Erythroblast (primary cell): ENCODE measurements around the gene FCGR3A.
"Not testable (repeated sequence)": the region's sequence is repeated elsewhere in the genome, so short reads cannot be mapped to it uniquely, and the experiment has no call there.

Experiments used
- DNase-seq, 2 experiments: peaks; one replicate each; lab custom pipeline; 2025; lab: John Stamatoyannopoulos, UW
- GATA1 ChIP-seq: IDR thresholded peaks from 2 replicates; pipeline ENCODE4 v1.6.1; 2011; ENCODE audit warnings: low read depth, mild to moderate bottlenecking, control low read depth, low read length, moderate library complexity
- POLR2A ChIP-seq: IDR thresholded peaks from 2 replicates; pipeline ENCODE4 v1.6.1; 2011; ENCODE audit warnings: mild to moderate bottlenecking, low read length

Gene FCGR3A

DNA sequence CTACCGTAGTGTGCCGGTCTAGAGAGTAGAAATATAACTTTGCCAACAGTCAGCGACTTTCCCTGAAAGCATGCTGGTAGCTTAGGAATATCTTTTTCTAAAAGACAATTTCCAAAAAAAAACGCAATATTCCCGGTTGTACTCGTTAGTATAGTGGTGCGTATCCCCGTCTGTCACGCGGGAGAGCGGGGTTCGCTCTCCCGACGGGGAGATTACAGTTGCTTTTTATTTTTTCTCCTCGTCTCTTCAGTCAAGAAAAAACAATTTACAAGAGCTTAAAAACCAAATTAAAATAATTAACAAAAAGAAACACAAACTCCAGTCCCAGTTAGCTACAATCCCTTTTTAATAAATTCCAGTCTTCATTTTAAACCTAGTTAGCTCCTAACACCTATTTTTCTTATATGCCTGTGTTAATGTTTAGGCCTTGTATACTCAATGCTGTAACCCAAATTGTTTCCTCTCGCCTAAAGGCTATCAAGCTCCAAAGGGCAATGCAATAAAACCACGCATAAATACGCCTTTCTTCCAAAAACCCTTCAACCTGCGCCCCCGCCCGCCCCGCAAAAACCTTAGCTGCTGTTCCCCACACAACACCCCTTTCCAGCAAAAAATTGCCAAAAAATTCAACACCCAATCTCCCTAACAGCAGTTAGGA is 17.5 kb downstream of the FCGR3A start:
- peak in 1 of 2 experiments; percentile 54 for DNase-seq
- TF ChIP-seq GATA1 (no peak), POLR2A (no peak)

DNA sequence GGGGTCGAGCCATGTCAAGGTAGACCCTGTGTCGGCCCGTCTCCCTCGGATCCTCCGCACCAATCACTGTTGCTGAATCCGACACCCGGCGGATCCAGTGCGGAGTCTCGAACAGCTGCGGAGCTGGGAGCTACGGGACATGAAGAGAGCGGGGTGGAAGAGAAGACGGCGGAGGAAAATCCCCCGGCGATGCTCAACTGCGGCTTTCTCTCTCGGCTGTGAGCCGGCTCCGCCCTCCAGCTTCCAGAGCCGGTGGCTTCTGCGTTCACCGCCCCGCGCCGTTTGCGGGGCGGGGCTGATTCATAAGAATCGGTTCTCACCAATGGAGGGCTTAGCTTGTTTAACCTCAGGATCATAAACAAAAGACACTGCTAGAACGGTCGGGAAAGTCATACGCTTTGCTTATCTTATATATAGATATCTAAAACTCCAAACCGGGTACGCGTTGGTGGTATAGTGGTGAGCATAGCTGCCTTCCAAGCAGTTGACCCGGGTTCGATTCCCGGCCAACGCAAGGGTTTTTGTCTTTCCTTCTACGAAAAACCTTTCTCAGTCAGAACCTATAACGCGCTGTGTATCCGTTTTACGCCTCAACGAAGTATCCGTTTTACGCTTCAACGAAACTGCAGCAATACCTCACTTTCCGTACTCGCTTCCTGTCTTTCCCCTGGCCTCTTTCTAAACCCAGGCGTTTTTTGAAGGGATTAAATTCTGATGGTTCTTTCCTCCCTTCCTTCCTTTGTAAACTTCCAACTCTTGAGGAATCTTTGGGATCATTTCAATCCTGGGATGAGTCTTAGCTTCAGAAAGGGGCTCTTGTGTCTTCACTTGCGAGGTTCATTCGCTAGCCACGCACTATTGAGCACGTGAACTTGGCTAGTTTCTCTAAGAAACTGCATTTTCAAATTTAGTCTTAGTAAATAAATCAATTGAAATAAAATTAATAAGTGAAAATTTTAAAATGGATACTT is 18.7 kb downstream of the FCGR3A start:
- DNase-seq = peak; percentile 95 to 98
- peak; percentile 80 for TF ChIP-seq POLR2A

DNA sequence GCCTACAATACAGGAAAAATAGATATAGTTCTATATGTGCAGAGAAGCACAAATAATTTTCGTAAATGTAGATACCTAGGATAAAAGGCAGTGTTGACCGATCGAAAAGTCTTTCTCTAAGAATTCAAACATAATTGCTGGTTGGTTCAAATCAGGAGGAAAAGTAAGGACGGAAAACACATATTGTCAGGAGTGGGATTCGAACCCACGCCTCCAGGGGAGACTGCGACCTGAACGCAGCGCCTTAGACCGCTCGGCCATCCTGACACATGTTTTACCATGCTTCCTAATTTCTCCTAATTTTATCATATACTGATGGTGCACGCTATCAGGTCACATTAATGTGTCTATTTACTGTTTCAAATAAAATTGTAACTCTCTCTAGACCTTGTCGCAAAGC is 19.5 kb downstream of the FCGR3A start:
- peak; percentile 83 to 90 for DNase-seq

- DNase-seq = peak in 1 of 2 experiments; percentile 61
Measured at GRCh38 chr1:161529463-161530104, 20.0 kb downstream of the FCGR3A start.

- peak; percentile 36 to 70 for DNase-seq
Measured at GRCh38 chr1:161528550-161528949, 21.1 kb downstream of the FCGR3A start.

DNA sequence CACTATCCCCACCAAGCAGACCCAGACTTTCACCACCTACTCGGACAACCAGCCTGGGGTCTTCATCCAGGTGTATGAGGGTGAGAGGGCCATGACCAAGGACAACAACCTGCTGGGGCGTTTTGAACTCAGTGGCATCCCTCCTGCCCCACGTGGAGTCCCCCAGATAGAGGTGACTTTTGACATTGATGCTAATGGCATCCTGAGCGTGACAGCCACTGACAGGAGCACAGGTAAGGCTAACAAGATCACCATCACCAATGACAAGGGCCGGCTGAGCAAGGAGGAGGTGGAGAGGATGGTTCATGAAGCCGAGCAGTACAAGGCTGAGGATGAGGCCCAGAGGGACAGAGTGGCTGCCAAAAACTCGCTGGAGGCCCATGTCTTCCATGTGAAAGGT is 23.7 kb downstream of the FCGR3A start:
- not testable (repeated sequence) for DNase-seq

GRCh38 chr1:161525321-161525720 is 24.3 kb downstream of the FCGR3A start:
- DNase-seq = peak in 1 of 2 experiments; percentile 23

DNA sequence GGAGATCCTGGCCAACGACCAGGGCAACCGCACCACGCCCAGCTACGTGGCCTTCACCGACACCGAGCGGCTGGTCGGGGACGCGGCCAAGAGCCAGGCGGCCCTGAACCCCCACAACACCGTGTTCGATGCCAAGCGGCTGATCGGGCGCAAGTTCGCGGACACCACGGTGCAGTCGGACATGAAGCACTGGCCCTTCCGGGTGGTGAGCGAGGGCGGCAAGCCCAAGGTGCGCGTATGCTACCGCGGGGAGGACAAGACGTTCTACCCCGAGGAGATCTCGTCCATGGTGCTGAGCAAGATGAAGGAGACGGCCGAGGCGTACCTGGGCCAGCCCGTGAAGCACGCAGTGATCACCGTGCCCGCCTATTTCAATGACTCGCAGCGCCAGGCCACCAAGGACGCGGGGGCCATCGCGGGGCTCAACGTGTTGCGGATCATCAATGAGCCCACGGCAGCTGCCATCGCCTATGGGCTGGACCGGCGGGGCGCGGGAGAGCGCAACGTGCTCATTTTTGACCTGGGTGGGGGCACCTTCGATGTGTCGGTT is 24.8 kb downstream of the FCGR3A start:
- peak; percentile 54 to 59 for DNase-seq

DNA sequence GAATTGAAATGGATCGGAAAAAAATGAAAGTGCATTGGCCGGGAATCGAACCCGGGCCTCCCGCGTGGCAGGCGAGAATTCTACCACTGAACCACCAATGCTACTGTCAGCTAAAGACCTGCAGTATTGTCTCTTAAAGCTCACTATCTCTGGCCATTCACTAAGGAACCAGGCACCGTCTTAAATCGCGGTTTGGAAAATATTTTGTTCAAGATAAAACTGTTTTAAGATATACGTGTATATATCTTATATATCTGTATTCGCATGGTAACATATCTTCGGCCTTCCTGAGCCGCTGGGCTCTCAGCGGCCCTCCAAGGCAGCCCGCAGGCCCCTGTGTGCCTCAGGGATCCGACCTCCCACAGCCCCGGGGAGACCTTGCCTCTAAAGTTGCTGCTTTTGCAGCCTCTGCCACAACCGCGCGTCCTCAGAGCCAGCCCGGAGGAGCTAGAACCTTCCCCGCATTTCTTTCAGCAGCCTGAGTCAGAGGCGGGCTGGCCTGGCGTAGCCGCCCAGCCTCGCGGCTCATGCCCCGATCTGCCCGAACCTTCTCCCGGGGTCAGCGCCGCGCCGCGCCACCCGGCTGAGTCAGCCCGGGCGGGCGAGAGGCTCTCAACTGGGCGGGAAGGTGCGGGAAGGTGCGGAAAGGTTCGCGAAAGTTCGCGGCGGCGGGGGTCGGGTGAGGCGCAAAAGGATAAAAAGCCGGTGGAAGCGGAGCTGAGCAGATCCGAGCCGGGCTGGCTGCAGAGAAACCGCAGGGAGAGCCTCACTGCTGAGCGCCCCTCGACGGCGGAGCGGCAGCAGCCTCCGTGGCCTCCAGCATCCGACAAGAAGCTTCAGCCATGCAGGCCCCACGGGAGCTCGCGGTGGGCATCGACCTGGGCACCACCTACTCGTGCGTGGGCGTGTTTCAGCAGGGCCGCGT is 25.5 kb downstream of the FCGR3A start, which contains the start of gene HSPA6:
HSPA6 (plus strand) TSS at position 724 of the 925 bp plus-strand sequence; CDS start at position 843, 119 bp downstream.
- peak; percentile 83 to 94 for DNase-seq
- TF ChIP-seq POLR2A = peak; percentile 30

DNA sequence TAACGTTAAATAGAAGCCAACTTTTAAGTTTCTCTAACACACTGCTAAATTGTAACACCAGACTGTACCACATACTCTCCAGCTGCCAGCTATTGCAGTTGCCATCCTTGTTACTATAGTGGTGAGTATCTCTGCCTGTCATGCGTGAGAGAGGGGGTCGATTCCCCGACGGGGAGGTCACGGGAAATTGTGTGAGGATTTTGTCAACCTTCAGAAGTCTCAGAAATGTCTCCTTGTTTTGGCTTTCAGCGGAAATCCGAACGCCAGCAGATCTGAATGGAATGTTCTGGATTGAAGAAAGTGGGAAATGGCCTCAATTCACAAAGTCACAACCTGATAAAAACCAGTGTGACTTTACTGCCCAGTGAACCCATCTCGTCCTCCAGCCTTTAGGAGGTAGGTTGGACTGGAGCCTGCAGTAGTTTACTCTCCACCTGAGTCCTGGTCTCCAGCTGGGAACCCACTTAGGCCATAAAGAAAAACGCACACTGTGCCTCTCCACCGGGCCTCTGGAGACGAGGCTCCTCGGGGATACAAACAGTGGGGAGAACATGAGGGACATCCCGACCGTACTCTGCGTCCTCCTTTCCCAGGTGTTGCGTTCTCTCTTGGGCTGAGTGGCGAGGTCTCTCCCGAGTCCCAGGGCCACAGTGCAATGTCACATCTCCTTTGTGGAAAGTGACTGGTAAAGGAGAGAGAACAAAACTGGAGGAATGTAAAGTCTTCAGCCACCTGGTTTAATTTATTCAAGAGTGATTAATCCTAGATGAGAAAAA is 26.4 kb downstream of the FCGR3A start:
- DNase-seq = not testable (repeated sequence)

GRCh38 chr1:161513953-161514352 is 35.7 kb downstream of the FCGR3A start:
- not testable (repeated sequence) for DNase-seq

DNA sequence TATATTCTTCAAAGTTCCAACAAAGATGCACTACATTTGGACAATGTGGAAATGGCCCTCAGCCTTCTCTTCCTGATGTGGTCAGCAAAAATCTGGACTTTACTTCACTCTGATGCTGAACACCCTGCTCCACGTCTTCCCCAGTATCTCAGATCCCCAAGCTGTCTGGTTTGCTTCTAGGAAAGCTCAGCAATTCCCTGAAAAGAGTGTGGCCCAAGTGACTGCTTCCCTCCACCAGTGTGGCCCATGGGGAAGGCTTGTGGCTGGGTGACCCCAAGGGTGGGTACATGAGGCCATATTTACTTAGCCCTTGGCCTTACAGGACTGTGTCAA is 36.2 kb downstream of the FCGR3A start:
- not testable (repeated sequence) for DNase-seq

DNA sequence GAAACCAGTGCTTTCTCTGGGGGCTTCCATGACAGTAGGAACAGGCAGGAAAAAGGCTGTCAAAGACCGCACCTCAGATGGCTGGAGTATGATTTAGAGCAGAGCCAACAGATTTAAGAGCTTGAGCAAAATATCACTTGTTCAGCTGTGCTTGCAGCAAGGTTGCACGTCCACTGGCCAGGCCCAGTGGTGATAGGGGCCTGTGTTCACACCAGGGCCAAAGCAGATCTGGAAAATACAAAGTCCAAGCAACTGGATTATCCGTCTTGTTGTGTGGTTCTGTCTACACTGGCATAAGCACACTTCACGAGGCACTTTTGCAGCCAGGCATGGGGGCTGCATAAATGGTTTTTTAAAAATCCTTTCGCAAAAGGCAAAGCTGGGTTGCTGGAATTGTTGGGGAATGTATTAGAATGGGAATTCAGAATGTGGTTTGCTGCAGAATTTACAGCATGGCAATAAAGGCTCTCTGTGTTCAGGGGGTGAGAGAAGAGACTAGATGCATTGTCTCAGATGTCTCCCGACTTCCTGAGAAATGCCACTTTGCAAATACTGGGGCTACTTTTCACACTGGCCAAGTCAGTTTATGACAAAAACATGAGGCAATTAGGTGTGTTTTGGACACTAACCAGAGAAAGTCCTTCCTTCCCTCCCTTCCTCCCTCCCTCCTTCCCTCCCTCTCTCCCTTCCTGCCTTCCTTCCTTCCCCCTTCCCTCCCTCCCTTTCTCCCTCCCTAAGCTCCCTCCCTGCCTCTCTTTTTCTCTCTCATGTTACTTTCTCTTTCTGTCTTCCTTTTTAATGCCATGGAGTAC is 36.8 kb downstream of the FCGR3A start:
- DNase-seq = peak in 1 of 2 experiments; percentile 34
